SKM-1 (cell line): ENCODE measurements around the gene GHRL.

Source experiments
- DNase-seq: peaks from one replicate; lab custom pipeline; 2025; ENCODE audit not compliant: unreplicated experiment; lab: John Stamatoyannopoulos, UW

GHRL gene

GRCh38 chr3:10328460-10329071 is 35.8 kb upstream of the GHRL start:
- no peak for DNase-seq

GRCh38 chr3:10327592-10327991 is 34.8 kb upstream of the GHRL start:
- no peak for DNase-seq

- peak; percentile 45 for DNase-seq
Measured at GRCh38 chr3:10322352-10322710, 29.6 kb upstream of the GHRL start.

GRCh38 chr3:10321630-10322351 is 29.0 kb upstream of the GHRL start:
- no peak for DNase-seq

GRCh38 chr3:10320320-10320677 is 27.6 kb upstream of the GHRL start:
- DNase-seq = no peak

GRCh38 chr3:10319804-10320203 is 27.1 kb upstream of the GHRL start:
- DNase-seq = no peak

GRCh38 chr3:10319251-10319650 is 26.5 kb upstream of the GHRL start:
- DNase-seq = no peak

GRCh38 chr3:10317961-10318350 is 25.2 kb upstream of the GHRL start:
- DNase-seq = no peak

GRCh38 chr3:10317311-10317960 is 24.7 kb upstream of the GHRL start:
- no peak for DNase-seq

GRCh38 chr3:10315771-10316344 is 23.1 kb upstream of the GHRL start:
- DNase-seq = no peak

- no peak for DNase-seq
Measured at GRCh38 chr3:10315101-10315500, 22.4 kb upstream of the GHRL start.

GRCh38 chr3:10312861-10313260 is 20.1 kb upstream of the GHRL start:
- DNase-seq = no peak

- no peak for DNase-seq
Measured at GRCh38 chr3:10312391-10312790, 19.6 kb upstream of the GHRL start.

- DNase-seq = no peak
Measured at GRCh38 chr3:10311710-10312109, 19.0 kb upstream of the GHRL start.

- DNase-seq = no peak
Measured at GRCh38 chr3:10310578-10310977, 17.8 kb upstream of the GHRL start.

- no peak for DNase-seq
Measured at GRCh38 chr3:10309736-10310135, 17.0 kb upstream of the GHRL start.

- no peak for DNase-seq
Measured at GRCh38 chr3:10308678-10309077, 15.9 kb upstream of the GHRL start.

GRCh38 chr3:10306156-10306555 is 13.4 kb upstream of the GHRL start:
- no peak for DNase-seq

GRCh38 chr3:10305331-10305902 is 12.7 kb upstream of the GHRL start:
- no peak for DNase-seq

GRCh38 chr3:10304905-10305304 is 12.2 kb upstream of the GHRL start:
- DNase-seq = no peak

GRCh38 chr3:10303785-10304184 is 11.0 kb upstream of the GHRL start:
- no peak for DNase-seq

GRCh38 chr3:10303105-10303504 is 10.4 kb upstream of the GHRL start:
- no peak for DNase-seq
